GM06990 (cell line): Measurements from ENCODE around the gene ITGB2.

Experiments
- DNase-seq: peaks from one replicate; pipeline ENCODE4 v3.0.0-alpha.2; 2011; ENCODE audit not compliant: insufficient read length; ENCODE audit errors: extremely low read depth
- H3K27me3 ChIP-seq: replicated peaks from 2 replicates; pipeline ENCODE4 v1.6.0; 2011; ENCODE audit warnings: low read length; ENCODE audit not compliant: control insufficient read depth, insufficient read depth
- H3K36me3 ChIP-seq: 2 replicates; pipeline ENCODE4 v1.5.1; 2011; ENCODE audit warnings: low read length; ENCODE audit not compliant: control insufficient read depth, insufficient read depth
- H3K4me3 ChIP-seq: replicated peaks from 2 replicates; pipeline ENCODE4 v1.5.1; 2011; ENCODE audit warnings: low read depth, mild to moderate bottlenecking, control low read depth, low read length
- CTCF ChIP-seq: IDR thresholded peaks from 2 replicates; pipeline ENCODE4 v1.5.1; 2011; ENCODE audit warnings: low read length, control low read depth, mild to moderate bottlenecking, inconsistent platforms; ENCODE audit not compliant: insufficient read depth, poor library complexity, severe bottlenecking

Gene ITGB2

GRCh38 chr21:44959376-44960091, 38.8 kb upstream of the ITGB2 start:
- DNase-seq = no peak
- no peak for TF ChIP-seq CTCF
- no peaks in the 10 kb centered on the region for H3K27me3 ChIP-seq
- no peak overlapping the region for H3K4me3 ChIP-seq
- peaks cover 28% of the 10 kb centered on the region for H3K36me3 ChIP-seq

- TF ChIP-seq CTCF = no peak
- no peaks in the 10 kb centered on the region for H3K27me3 ChIP-seq
- DNase-seq = no peak
- H3K4me3 ChIP-seq = no peak overlapping the region
- H3K36me3 ChIP-seq = peaks cover 32% of the 10 kb centered on the region
These were observed 37.9 kb upstream of the ITGB2 start for GRCh38 chr21:44958471-44959191.

GRCh38 chr21:44957901-44958451, 37.3 kb upstream of the ITGB2 start:
- Histone ChIP-seq H3K27me3 (no peaks in the 10 kb centered on the region), H3K4me3 (no peak overlapping the region), H3K36me3 (peaks cover 33% of the 10 kb centered on the region)
- DNase-seq = no peak
- no peak for TF ChIP-seq CTCF

DNA sequence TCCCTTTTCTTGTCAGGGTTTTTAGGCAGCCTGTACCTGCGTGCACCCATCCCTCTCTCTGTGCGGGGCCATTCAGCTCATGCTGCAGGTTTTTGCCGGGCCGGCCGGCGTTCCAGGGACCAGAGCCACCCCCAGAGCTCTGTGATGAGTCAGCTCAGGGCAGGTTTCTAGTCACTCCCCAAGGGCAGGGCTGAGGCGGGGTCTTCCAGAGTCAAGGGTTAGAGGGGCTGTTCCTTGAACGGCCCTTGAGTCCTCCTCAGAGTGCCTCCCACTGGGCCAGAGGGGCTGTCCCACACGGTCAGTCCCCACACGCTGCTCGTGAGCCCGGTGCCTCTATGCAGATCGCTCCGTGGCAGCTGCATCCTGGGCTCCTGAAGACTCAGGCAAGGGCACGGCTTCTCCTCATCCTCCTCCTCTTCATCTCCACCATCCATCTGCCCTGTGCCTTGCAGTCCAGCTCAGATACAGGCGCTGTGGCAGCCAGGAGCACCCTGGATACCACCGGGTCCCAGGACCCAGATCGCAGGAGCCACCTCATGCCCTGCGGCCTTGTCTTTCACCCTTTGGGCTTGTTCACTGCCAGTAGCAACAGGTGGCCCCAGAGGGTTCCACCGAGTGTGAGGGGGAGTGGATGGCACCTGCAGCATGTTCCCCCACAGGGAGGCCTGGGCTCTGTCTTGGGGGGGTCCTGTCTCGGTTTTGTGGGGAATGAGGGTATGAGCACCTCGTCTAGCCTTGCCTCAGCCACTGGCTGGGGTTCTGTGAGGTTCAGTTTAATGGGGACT, 36.5 kb upstream of the ITGB2 start:
- no peak for DNase-seq
- no peak for TF ChIP-seq CTCF
- Histone ChIP-seq H3K4me3 (no peak overlapping the region), H3K36me3 (peaks cover 34% of the 10 kb centered on the region), H3K27me3 (no peaks in the 10 kb centered on the region)

DNA sequence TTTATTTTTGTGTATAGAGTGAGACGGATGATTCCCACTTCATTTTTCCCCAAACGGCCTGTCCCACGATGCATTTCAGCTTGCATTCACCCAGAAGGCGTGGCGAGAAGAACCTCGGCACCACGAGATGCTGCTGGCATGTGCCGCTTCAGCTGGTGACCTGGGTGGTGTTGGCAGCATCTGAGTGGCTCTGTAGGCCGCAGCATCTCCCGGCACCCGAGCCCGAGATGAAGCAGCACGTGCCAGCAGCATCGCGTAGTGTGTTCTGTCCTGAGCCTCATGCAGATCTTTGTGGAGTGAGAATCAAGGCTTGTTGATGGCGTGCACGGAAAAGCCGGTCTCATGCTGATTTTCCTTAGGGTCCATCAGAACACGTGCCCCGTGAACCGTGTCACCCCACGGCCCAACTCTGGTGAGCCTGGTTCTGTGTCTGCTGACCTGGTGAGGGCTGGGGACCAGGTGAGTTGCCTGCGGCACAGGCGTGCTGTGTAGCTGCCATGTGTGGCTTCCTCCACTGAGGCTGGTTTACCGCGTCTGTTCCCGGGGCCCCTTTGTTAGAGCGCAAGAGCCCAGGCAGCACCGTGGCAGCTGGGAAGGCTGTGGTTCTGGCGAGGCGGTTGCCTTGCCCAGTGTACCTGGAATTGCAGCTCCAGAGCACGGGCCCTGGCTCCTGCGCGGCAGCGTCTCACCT, 35.8 kb upstream of the ITGB2 start:
- Histone ChIP-seq H3K4me3 (no peak overlapping the region), H3K27me3 (no peaks in the 10 kb centered on the region), H3K36me3 (peaks cover 36% of the 10 kb centered on the region)
- no peak for TF ChIP-seq CTCF
- no peak for DNase-seq
